ENCODE results near the gene LARP1B. TPM values are rescaled to one million over a fixed set of nuclear protein-coding genes. Genes with fewer than 3 reads are reported as not detected.

Gene LARP1B
- total RNA-seq, 1 donor from 2014 or later, result 67.7 TPM

Other genes with a start within 250 kb of the LARP1B start
- 8.2 TPM for gene PLK4, start 180.4 kb upstream of the LARP1B start, total RNA-seq
- gene MFSD8, start 96.1 kb upstream of the LARP1B start, total RNA-seq, result 65.6 TPM
- 17.1 TPM for gene ABHD18, start 95.9 kb upstream of the LARP1B start, total RNA-seq
- gene PGRMC2, start 226.5 kb downstream of the LARP1B start, total RNA-seq, result 28.1 TPM

Measured in frontal cortex (tissue), 1 donor.